H9 (cell line): Measurements from ENCODE around the gene GRK1. TPM values are rescaled to one million over a fixed set of nuclear protein-coding genes. Genes with fewer than 3 reads are reported as not detected.

ENCODE experiments used
- DNase-seq: peaks from one replicate; pipeline ENCODE4 v3.0.0-alpha.2; 2017
- H2AFZ ChIP-seq: one replicate; pipeline ENCODE4 v1.6.1; 2013; ENCODE audit warnings: mild to moderate bottlenecking, low read length, control low read depth, moderate library complexity
- H2AK5ac ChIP-seq: 2 replicates; pipeline ENCODE4 v1.6.1; 2013; ENCODE audit warnings: low read length, control low read depth, mixed read lengths; ENCODE audit not compliant: insufficient read length
- H2BK120ac ChIP-seq: one replicate; pipeline ENCODE4 v1.6.1; 2013; ENCODE audit warnings: low read depth, mild to moderate bottlenecking, low read length, control low read depth, inconsistent platforms; ENCODE audit not compliant: poor library complexity, severe bottlenecking
- H2BK12ac ChIP-seq: 2 replicates; pipeline ENCODE4 v1.6.1; 2013; ENCODE audit warnings: low read length, control low read depth, mixed read lengths, low read depth; ENCODE audit not compliant: insufficient read length
- H2BK15ac ChIP-seq: 2 replicates; pipeline ENCODE4 v1.6.1; 2013; ENCODE audit warnings: low read depth, low read length, control low read depth
- H2BK20ac ChIP-seq: one replicate; pipeline ENCODE4 v1.6.1; 2013; ENCODE audit warnings: low read depth, mild to moderate bottlenecking, low read length, control low read depth, inconsistent platforms; ENCODE audit not compliant: poor library complexity, severe bottlenecking
- H2BK5ac ChIP-seq: 2 replicates; pipeline ENCODE4 v1.6.1; 2013; ENCODE audit warnings: low read length, control low read depth, mixed read lengths; ENCODE audit not compliant: insufficient read length
- H3K14ac ChIP-seq: 2 replicates; pipeline ENCODE4 v1.6.1; 2013; ENCODE audit warnings: low read length, control low read depth; ENCODE audit not compliant: insufficient read depth
- H3K18ac ChIP-seq: 2 replicates; pipeline ENCODE4 v1.6.1; 2013; ENCODE audit warnings: low read depth, mild to moderate bottlenecking, mixed read lengths, low read length, control low read depth; ENCODE audit not compliant: insufficient read length
- H3K23ac ChIP-seq: 2 replicates; pipeline ENCODE4 v1.6.1; 2013; ENCODE audit warnings: low read length, control low read depth, mixed read lengths, low read depth; ENCODE audit not compliant: insufficient read length
- H3K23me2 ChIP-seq: 2 replicates; pipeline ENCODE4 v1.6.1; 2013; ENCODE audit warnings: low read depth, mild to moderate bottlenecking, mixed read lengths, low read length, control low read depth; ENCODE audit not compliant: insufficient read length, poor library complexity, severe bottlenecking
- H3K27ac ChIP-seq: 2 replicates; pipeline ENCODE4 v1.5.1; 2013; ENCODE audit warnings: low read length, control low read depth, mixed read lengths, low read depth; ENCODE audit not compliant: insufficient read length
- H3K27me3 ChIP-seq: 2 replicates; pipeline ENCODE4 v1.6.1; 2013; ENCODE audit warnings: low read length, control low read depth, inconsistent platforms; ENCODE audit not compliant: insufficient read depth
- H3K4ac ChIP-seq: 2 replicates; pipeline ENCODE4 v1.6.1; 2013; ENCODE audit warnings: low read depth, mild to moderate bottlenecking, control low read depth, inconsistent platforms, low read length, moderate library complexity
- H3K4me1 ChIP-seq: 2 replicates; pipeline ENCODE4 v1.6.1; 2013; ENCODE audit warnings: low read length, control low read depth, inconsistent platforms; ENCODE audit not compliant: insufficient read depth
- H3K4me2 ChIP-seq: 2 replicates; pipeline ENCODE4 v1.6.1; 2013; ENCODE audit warnings: low read length, control low read depth, mixed read lengths; ENCODE audit not compliant: insufficient read length, insufficient read depth
- H3K56ac ChIP-seq: 2 replicates; pipeline ENCODE4 v1.6.1; 2013; ENCODE audit warnings: low read depth, mild to moderate bottlenecking, mixed read lengths, low read length, control low read depth; ENCODE audit not compliant: insufficient read length
- H3K79me1 ChIP-seq: 2 replicates; pipeline ENCODE4 v1.6.1; 2013; ENCODE audit warnings: low read depth, mild to moderate bottlenecking, moderate library complexity, low read length, control low read depth, inconsistent platforms; ENCODE audit not compliant: insufficient read depth, poor library complexity, severe bottlenecking
- H3K79me2 ChIP-seq: 2 replicates; pipeline ENCODE4 v1.6.1; 2013; ENCODE audit warnings: low read length, control low read depth, inconsistent platforms; ENCODE audit not compliant: insufficient read depth
- H3K9ac ChIP-seq: 2 replicates; pipeline ENCODE4 v1.6.1; 2013; ENCODE audit warnings: low read length, control low read depth, mixed read lengths; ENCODE audit not compliant: insufficient read length; ENCODE audit errors: extremely low read depth
- H3K9me3 ChIP-seq: one replicate; pipeline ENCODE4 v1.6.1; 2013; ENCODE audit warnings: low read depth, low read length, inconsistent platforms; ENCODE audit not compliant: control insufficient read depth
- H3T11ph ChIP-seq: one replicate; pipeline ENCODE4 v1.6.1; 2013; ENCODE audit warnings: mild to moderate bottlenecking, low read length, control low read depth, inconsistent platforms
- H4K20me1 ChIP-seq: one replicate; pipeline ENCODE4 v1.6.1; 2013; ENCODE audit not compliant: control insufficient read depth, insufficient read length, insufficient read depth
- H4K5ac ChIP-seq: 2 replicates; pipeline ENCODE4 v1.6.1; 2013; ENCODE audit warnings: low read depth, mild to moderate bottlenecking, mixed read lengths, low read length, control low read depth; ENCODE audit not compliant: insufficient read length
- H4K8ac ChIP-seq: replicated peaks from 2 replicates; pipeline ENCODE4 v1.6.1; 2013; ENCODE audit warnings: low read length, control low read depth, mixed read lengths, low read depth; ENCODE audit not compliant: insufficient read length
- H4K91ac ChIP-seq: 2 replicates; pipeline ENCODE4 v1.6.1; 2013; ENCODE audit warnings: low read depth, mild to moderate bottlenecking, moderate library complexity, mixed read lengths, low read length, control low read depth; ENCODE audit not compliant: insufficient read length
- H3K27ac Mint-ChIP-seq, 3 experiments: 2 replicates in 2 of 3; 3 replicates in 1 of 3; pipeline ENCODE4 v1.8.0; 2020 to 2021; ENCODE audit warnings: mixed read lengths in 3 of 3, mild to moderate bottlenecking in 1 of 3, moderate library complexity in 1 of 3
- H3K27me3 Mint-ChIP-seq: 2 replicates; pipeline ENCODE4 v1.8.0; 2021; ENCODE audit warnings: low read depth, mild to moderate bottlenecking, moderate library complexity, mixed read lengths
- H3K36me3 Mint-ChIP-seq, 3 experiments: 2 replicates in 2 of 3; 3 replicates in 1 of 3; pipeline ENCODE4 v1.8.0; 2020 to 2021; ENCODE audit warnings: low read depth in 3 of 3, mixed read lengths in 3 of 3; ENCODE audit not compliant: insufficient read depth in 1 of 3
- H3K4me1 Mint-ChIP-seq, 2 experiments: 2 replicates each; pipeline ENCODE4 v1.8.0; 2020; ENCODE audit warnings: mixed read lengths in 2 of 2
- H3K4me3 Mint-ChIP-seq, 2 experiments: 2 replicates in 1 of 2; 3 replicates in 1 of 2; pipeline ENCODE4 v1.8.0; 2020 to 2021; ENCODE audit warnings: mild to moderate bottlenecking in 2 of 2, mixed read lengths in 2 of 2, moderate library complexity in 1 of 2
- H3K9me3 Mint-ChIP-seq, 2 experiments: 2 replicates in 1 of 2; 3 replicates in 1 of 2; pipeline ENCODE4 v1.8.0; 2020; ENCODE audit warnings: mild to moderate bottlenecking in 2 of 2, mixed read lengths in 2 of 2, moderate library complexity in 1 of 2
- WGBS: extraction: QIAGEN DNeasy Blood & Tissue Kit; methylation state at CpG from one replicate; pipeline ENCODE4 v1.1.7; 2013; ENCODE audit warnings: missing lambda C conversion rate, low lambda C conversion rate, mixed read lengths; ENCODE audit not compliant: insufficient read length; ENCODE audit errors: extremely low coverage; 5-methylcytosine and 5-hydroxymethylcytosine counted together
- total RNA-seq: library from RNA; stranded (reverse); gene quantifications from 2 replicates; pipeline ENCODE4 v1.2.1, GENCODE V29; 2021
- TF ChIP-seq, protein P1 (sequence below): fragments of 200-600 bp; sonication (generic); conservative IDR thresholded peaks from 3 replicates; pipeline ENCODE4 v1.8.0; 2021; ENCODE audit warnings: antibody characterized with exemption, mild to moderate bottlenecking

Gene GRK1
- total RNA-seq, 1 experiment from 2014 or later = 0.31 TPM

DNA sequence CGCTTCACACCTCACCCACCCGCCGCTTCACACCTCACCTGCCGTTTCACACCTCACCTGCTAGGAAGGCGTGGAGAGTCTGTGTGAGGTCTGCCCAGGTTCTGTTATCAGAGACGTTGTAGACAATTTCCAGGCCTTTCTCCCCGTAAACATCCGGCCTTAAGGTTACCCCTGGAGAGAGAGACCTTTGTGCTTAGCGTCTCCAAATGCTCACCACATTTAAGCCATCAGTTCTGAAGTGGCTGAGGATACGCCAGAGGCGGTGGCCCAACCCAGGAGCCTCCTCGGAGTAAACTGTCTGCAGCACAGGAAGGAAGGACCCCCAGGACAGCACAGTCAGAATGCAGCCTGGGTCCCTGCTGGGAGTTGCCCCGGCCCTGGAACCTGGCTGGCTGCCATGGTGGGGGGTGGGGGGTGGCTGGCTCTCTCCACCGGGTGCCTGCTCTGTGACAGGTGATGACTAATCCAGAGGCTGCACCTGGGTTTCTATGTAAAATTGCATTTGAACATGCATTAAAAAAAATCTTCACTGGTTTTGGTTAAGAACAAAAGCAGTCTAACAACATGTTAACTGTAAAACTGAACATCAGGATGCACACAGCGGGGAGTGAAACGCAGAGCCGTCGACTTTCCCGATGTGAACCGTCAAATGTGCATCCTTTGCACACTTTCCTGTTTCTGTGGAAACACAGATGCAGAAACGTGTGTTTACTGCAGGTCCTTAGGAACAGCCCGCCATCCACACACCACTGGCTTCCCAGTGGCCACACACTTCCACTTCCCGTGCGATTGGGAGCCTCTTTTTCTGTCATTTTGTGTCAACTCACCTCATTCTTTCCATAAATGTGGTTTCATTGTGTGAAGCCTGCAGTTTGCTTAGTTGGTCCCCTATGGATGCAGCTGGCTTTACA lies 13.5 kb upstream of the GRK1 start:
- Histone ChIP-seq H3K23ac (no peak overlapping the region), H2BK5ac (no peak overlapping the region), H4K5ac (no peak overlapping the region), H3K56ac (no peak overlapping the region), H2AFZ (no peak overlapping the region), H3K79me1 (no peaks in the 10 kb centered on the region), H2BK20ac (no peak overlapping the region), H3K9ac (no peak overlapping the region), H3K23me2 (no peaks in the 10 kb centered on the region), H3K4me1 (no peaks in the 10 kb centered on the region), H3T11ph (no peak overlapping the region), H3K4me2 (no peak overlapping the region), H3K9me3 (no peaks in the 10 kb centered on the region), H3K4ac (no peak overlapping the region), H4K20me1 (no peaks in the 10 kb centered on the region), H4K91ac (no peak overlapping the region), H2AK5ac (no peak overlapping the region), H4K8ac (no peak overlapping the region), H3K79me2 (no peaks in the 10 kb centered on the region), H2BK120ac (no peak overlapping the region), H3K27me3 (no peaks in the 10 kb centered on the region), H3K27ac (no peak overlapping the region), H2BK12ac (no peak overlapping the region), H2BK15ac (no peak overlapping the region), H3K14ac (no peak overlapping the region), H3K18ac (no peak overlapping the region)
- DNase-seq = no peak
- TF ChIP-seq, protein P1, sequence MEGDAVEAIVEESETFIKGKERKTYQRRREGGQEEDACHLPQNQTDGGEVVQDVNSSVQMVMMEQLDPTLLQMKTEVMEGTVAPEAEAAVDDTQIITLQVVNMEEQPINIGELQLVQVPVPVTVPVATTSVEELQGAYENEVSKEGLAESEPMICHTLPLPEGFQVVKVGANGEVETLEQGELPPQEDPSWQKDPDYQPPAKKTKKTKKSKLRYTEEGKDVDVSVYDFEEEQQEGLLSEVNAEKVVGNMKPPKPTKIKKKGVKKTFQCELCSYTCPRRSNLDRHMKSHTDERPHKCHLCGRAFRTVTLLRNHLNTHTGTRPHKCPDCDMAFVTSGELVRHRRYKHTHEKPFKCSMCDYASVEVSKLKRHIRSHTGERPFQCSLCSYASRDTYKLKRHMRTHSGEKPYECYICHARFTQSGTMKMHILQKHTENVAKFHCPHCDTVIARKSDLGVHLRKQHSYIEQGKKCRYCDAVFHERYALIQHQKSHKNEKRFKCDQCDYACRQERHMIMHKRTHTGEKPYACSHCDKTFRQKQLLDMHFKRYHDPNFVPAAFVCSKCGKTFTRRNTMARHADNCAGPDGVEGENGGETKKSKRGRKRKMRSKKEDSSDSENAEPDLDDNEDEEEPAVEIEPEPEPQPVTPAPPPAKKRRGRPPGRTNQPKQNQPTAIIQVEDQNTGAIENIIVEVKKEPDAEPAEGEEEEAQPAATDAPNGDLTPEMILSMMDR = no peak
- Mint-ChIP-seq H3K27ac (peak overlapping the region in 2 of 3 experiments; percentile 75 to 97; a peak in 1 of 7 replicates), H3K36me3 (peaks cover 0 to 6% (median 5%) of the 10 kb centered on the region in 3 experiments; a peak in 3 of 7 replicates), H3K4me3 (no peak overlapping the region; a peak in 1 of 5 replicates), H3K9me3 (no peaks in the 10 kb centered on the region; a peak in 1 of 5 replicates), H3K27me3 (no peaks in the 10 kb centered on the region; the same call in 1 of the 2 replicates), H3K4me1 (peaks cover 7% of the 10 kb centered on the region in 2 experiments)
- WGBS = no CpG with 5 or more reads among the region's 24 CpGs
